ENCODE results near the gene COL9A3.

GRCh38 chr20:62888910-62889309 lies 72.1 kb downstream of the COL9A3 start:
- TF ChIP-seq, protein P1, sequence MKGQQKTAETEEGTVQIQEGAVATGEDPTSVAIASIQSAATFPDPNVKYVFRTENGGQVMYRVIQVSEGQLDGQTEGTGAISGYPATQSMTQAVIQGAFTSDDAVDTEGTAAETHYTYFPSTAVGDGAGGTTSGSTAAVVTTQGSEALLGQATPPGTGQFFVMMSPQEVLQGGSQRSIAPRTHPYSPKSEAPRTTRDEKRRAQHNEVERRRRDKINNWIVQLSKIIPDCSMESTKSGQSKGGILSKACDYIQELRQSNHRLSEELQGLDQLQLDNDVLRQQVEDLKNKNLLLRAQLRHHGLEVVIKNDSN (IDR thresholded peaks at IDR 0.05): no peak
- TF ChIP-seq RAD21 (IDR thresholded peaks at IDR 0.05; ENCODE audit: low read depth): no peak
